A549 (cell line): ENCODE data around the gene DBR1. TPM values are rescaled to one million over a fixed set of nuclear protein-coding genes. Genes with fewer than 3 reads are reported as not detected.

Source experiments
- ATAC-seq, 2 experiments: fragments of 200-7000 bp in 1 of 2; fragments of >200 bp in 1 of 2; cut with Nextera tagmentation in 1 of 2; cut with Tn5 transposase in 1 of 2; 3 replicates each; pipeline versions ENCODE4 v1.8.0 to v1.9.1; 2018 to 2020; ENCODE audit warnings: mild to moderate bottlenecking in 1 of 2, moderate library complexity in 1 of 2
- CTCF ChIA-PET: fragments of 300-600 bp; sonication (Branson Sonifier 250); formaldehyde crosslinking; extraction: SDS; loops from one replicate; lab custom pipeline; 2021; ENCODE audit warnings: antibody characterized with exemption, inconsistent platforms; lab: Yijun Ruan, JAX
- POLR2A ChIA-PET: fragments of 350-600 bp; formaldehyde crosslinking; extraction: SDS; loops from one replicate; lab custom pipeline; 2021; ENCODE audit warnings: antibody characterized with exemption, inconsistent platforms; lab: Yijun Ruan, JAX
- DNase-seq, 2 experiments: peaks; one replicate each; pipeline versions ENCODE4 v3.0.0 to v3.0.0-alpha.2; 2011 to 2016; ENCODE audit warnings: low read depth in 1 of 2, low spot score in 1 of 2
- FAIRE-seq: peaks from 2 replicates; lab custom pipeline; 2011; peaks lifted over from hg19 to GRCh38; lab: Jason Lieb, UNC
- H3K27ac ChIP-seq, 2 experiments: fragments of >200 bp; sonication (Bioruptor Twin); formaldehyde crosslinking; 3 replicates each; pipeline ENCODE4 v1.5.1; 2016 to 2017
- H3K4me1 ChIP-seq: fragments of >200 bp; sonication (Bioruptor Twin); formaldehyde crosslinking; 3 replicates; pipeline ENCODE4 v1.6.1; 2016
- H3K4me2 ChIP-seq: fragments of >200 bp; sonication (Bioruptor Twin); formaldehyde crosslinking; 3 replicates; pipeline ENCODE4 v1.6.1; 2016
- H3K4me3 ChIP-seq: fragments of >200 bp; sonication (Bioruptor Twin); formaldehyde crosslinking; 3 replicates; pipeline ENCODE4 v1.5.1; 2016
- H3K9me3 ChIP-seq: fragments of >200 bp; sonication (Bioruptor Twin); formaldehyde crosslinking; 3 replicates; pipeline ENCODE4 v1.6.1; 2016
- CBX8 ChIP-seq: fragments of 200-600 bp; sonication (generic); IDR thresholded peaks from 2 replicates; pipeline ENCODE4 v1.6.1; 2016
- CHD4 ChIP-seq: fragments of 200-600 bp; sonication (generic); IDR thresholded peaks from 2 replicates; pipeline ENCODE4 v1.6.1; 2016; ENCODE audit warnings: antibody characterized with exemption, mild to moderate bottlenecking, borderline replicate concordance
- E2F6 ChIP-seq: IDR thresholded peaks from 2 replicates; pipeline ENCODE4 v1.6.1; 2012; ENCODE audit warnings: low read depth, borderline replicate concordance
- EHF ChIP-seq: fragments of 250-450 bp; sonication (Bioruptor Pico); IDR thresholded peaks from 2 replicates; pipeline ENCODE4 v1.5.0; 2020; ENCODE audit warnings: mild to moderate bottlenecking
- ESRRA ChIP-seq: fragments of 150-350 bp; IDR thresholded peaks from 2 replicates; pipeline ENCODE4 v1.6.1; 2014; ENCODE audit warnings: mild to moderate bottlenecking, low read length, borderline replicate concordance
- FOSL2 ChIP-seq, 2 experiments: fragments of 450-650 bp in 1 of 2; fragments of >200 bp in 1 of 2; sonication (Bioruptor Twin) in 1 of 2; formaldehyde crosslinking; IDR thresholded peaks; 2 replicates each; pipeline versions ENCODE4 v1.5.0 to v1.6.1; 2016 to 2020; ENCODE audit warnings: mild to moderate bottlenecking in 1 of 2, moderate library complexity in 1 of 2
- GATA3 ChIP-seq: IDR thresholded peaks from 2 replicates; pipeline ENCODE4 v1.6.1; 2012; ENCODE audit warnings: borderline replicate concordance
- HES2 ChIP-seq: fragments of >200 bp; sonication (Bioruptor Twin); formaldehyde crosslinking; IDR thresholded peaks from 2 replicates; pipeline ENCODE4 v1.6.1; 2016
- HEYL ChIP-seq: fragments of 250-450 bp; sonication (Bioruptor Pico); IDR thresholded peaks from 2 replicates; pipeline ENCODE4 v1.8.0; 2021; ENCODE audit warnings: mild to moderate bottlenecking, moderate library complexity
- HOXB13 ChIP-seq: fragments of 250-450 bp; sonication (Bioruptor Pico); IDR thresholded peaks from 2 replicates; pipeline ENCODE4 v1.5.0; 2020; ENCODE audit warnings: low read depth, mild to moderate bottlenecking, moderate library complexity
- JUN ChIP-seq, 2 experiments: fragments of >200 bp; sonication (Bioruptor Twin); formaldehyde crosslinking; IDR thresholded peaks; 2 replicates in 1 of 2; 3 replicates in 1 of 2; pipeline ENCODE4 v1.6.1; 2016 to 2017
- KDM1A ChIP-seq: fragments of 200-600 bp; sonication (generic); IDR thresholded peaks from 2 replicates; pipeline ENCODE4 v1.6.1; 2016; ENCODE audit warnings: low read depth, mild to moderate bottlenecking
- KDM5A ChIP-seq: fragments of 200-600 bp; sonication (generic); IDR thresholded peaks from 2 replicates; pipeline ENCODE4 v1.6.1; 2016; ENCODE audit warnings: antibody characterized with exemption, mild to moderate bottlenecking
- MAX ChIP-seq: IDR thresholded peaks from 2 replicates; pipeline ENCODE4 v1.6.1; 2012
- MAZ ChIP-seq: fragments of 150-350 bp; IDR thresholded peaks from 2 replicates; pipeline ENCODE4 v1.6.1; 2014; ENCODE audit warnings: antibody characterized with exemption, low read depth, low read length, borderline replicate concordance
- NFE2L2 ChIP-seq: fragments of 150-350 bp; conservative IDR thresholded peaks from 2 replicates; pipeline ENCODE4 v1.6.1; 2014; ENCODE audit warnings: low read length
- NR3C1 ChIP-seq: fragments of >200 bp; sonication (Bioruptor Twin); formaldehyde crosslinking; IDR thresholded peaks from 3 replicates; pipeline ENCODE4 v1.6.1; 2017
- POLR2A ChIP-seq: IDR thresholded peaks from 2 replicates; pipeline ENCODE4 v1.6.1; 2012; ENCODE audit warnings: mild to moderate bottlenecking, low read length
- POLR2AphosphoS2 ChIP-seq: conservative IDR thresholded peaks from 2 replicates; pipeline ENCODE4 v1.6.1; 2012; ENCODE audit warnings: low read length, improper control_type of control experiment, inconsistent platforms
- RARB ChIP-seq: fragments of 250-450 bp; sonication (Bioruptor Pico); IDR thresholded peaks from 2 replicates; pipeline ENCODE4 v1.8.0; 2021; ENCODE audit warnings: mild to moderate bottlenecking, moderate library complexity
- REST ChIP-seq: fragments of 200-600 bp; sonication (generic); IDR thresholded peaks from 2 replicates; pipeline ENCODE4 v1.6.1; 2016; ENCODE audit warnings: antibody characterized with exemption, mild to moderate bottlenecking, moderate library complexity
- RFX5 ChIP-seq: fragments of 450-650 bp; IDR thresholded peaks from 2 replicates; pipeline ENCODE4 v1.7.1; 2014; ENCODE audit warnings: antibody characterized with exemption, mild to moderate bottlenecking, moderate library complexity
- RNF2 ChIP-seq: fragments of 200-600 bp; sonication (generic); IDR thresholded peaks from 2 replicates; pipeline ENCODE4 v1.6.1; 2016; ENCODE audit warnings: low read depth, mild to moderate bottlenecking, antibody characterized with exemption, moderate library complexity, borderline replicate concordance
- SMC3 ChIP-seq: fragments of >200 bp; sonication (Bioruptor Twin); formaldehyde crosslinking; IDR thresholded peaks from 3 replicates; pipeline ENCODE4 v1.6.1; 2018; ENCODE audit warnings: inconsistent platforms
- SREBF2 ChIP-seq: fragments of 450-650 bp; IDR thresholded peaks from 2 replicates; pipeline ENCODE4 v1.6.1; 2014; ENCODE audit warnings: mild to moderate bottlenecking, moderate library complexity
- TFCP2L1 ChIP-seq: fragments of 250-450 bp; sonication (Bioruptor Pico); IDR thresholded peaks from 2 replicates; pipeline ENCODE4 v1.5.0; 2021; ENCODE audit warnings: mild to moderate bottlenecking
- TP53 ChIP-seq: fragments of 250-450 bp; sonication (Bioruptor Pico); IDR thresholded peaks from 2 replicates; pipeline ENCODE4 v1.5.0; 2021; ENCODE audit warnings: mild to moderate bottlenecking, moderate library complexity
- USF2 ChIP-seq: fragments of 450-650 bp; IDR thresholded peaks from 2 replicates; pipeline ENCODE4 v1.6.1; 2014; ENCODE audit warnings: antibody characterized with exemption
- ZFP36 ChIP-seq: fragments of 450-650 bp; IDR thresholded peaks from 2 replicates; pipeline ENCODE4 v1.6.1; 2014; ENCODE audit warnings: borderline replicate concordance; ENCODE audit not compliant: partially characterized antibody
- ZSCAN20 ChIP-seq: fragments of 250-450 bp; sonication (Bioruptor Pico); IDR thresholded peaks from 2 replicates; pipeline ENCODE4 v1.8.0; 2022; ENCODE audit warnings: mild to moderate bottlenecking, moderate library complexity
- WGBS: methylation state at CpG from one replicate; pipeline ENCODE4 v1.1.6; 2017; ENCODE audit errors: missing lambda C conversion rate; 5-methylcytosine and 5-hydroxymethylcytosine counted together
- polyA plus RNA-seq, 4 experiments: library from polyadenylated mRNA; depleted of rRNA in 3 of 4; stranded (reverse); fragments of >200 nt; fragmentation: RNase III in 1 of 4; extraction: RNeasy Plus Mini Kit Qiagen cat#74134 plus additional on column Dnase treatment in 1 of 4; gene quantifications; 2 replicates in 3 of 4; 3 replicates in 1 of 4; pipeline ENCODE4 v1.2.3, GENCODE V29; 2011 to 2017

Gene DBR1
- polyA plus RNA-seq, 2 of the 4 experiments (the other 2 are of a cell fraction): 13.2 to 14.2 TPM

GRCh38 chr3:138188013-138188730 lies 13.5 kb upstream of the DBR1 start:
- ATAC-seq: peak in 1 of 2 experiments; percentile 47; a peak in 3 of 6 replicates
- Histone ChIP-seq H3K9me3 (no peaks in the 10 kb centered on the region), H3K4me2 (peak overlapping the region; percentile 87), H3K4me3 (peak overlapping the region; percentile 93), H3K27ac (peak overlapping the region; percentile 96 to 97), H3K4me1 (peaks cover 13% of the 10 kb centered on the region)
- ChIA-PET CTCF (no interaction called here), POLR2A (interaction anchor here (0.6 to 1.5 kb wide), 5 partner anchors 9 to 650 kb away, joined by 3 to 4 read pairs (median 3); partner anchors contain the start of gene DBR1)
- peak in 1 of 2 experiments; percentile 24 for DNase-seq
- FAIRE-seq: no peak
- TF ChIP-seq TP53 (CRISPR knock-in tag): no peak
- TF ChIP-seq HEYL: no peak
- no peak for TF ChIP-seq TFCP2L1 (CRISPR knock-in tag)
- TF ChIP-seq ESRRA: no peak
- TF ChIP-seq RNF2: no peak
- TF ChIP-seq POLR2AphosphoS2: no peak
- no peak for TF ChIP-seq SREBF2
- no peak for TF ChIP-seq E2F6
- TF ChIP-seq GATA3: no peak
- no peak for TF ChIP-seq CBX8
- TF ChIP-seq NR3C1: no peak
- TF ChIP-seq MAX: no peak
- TF ChIP-seq CHD4: no peak
- no peak for TF ChIP-seq HOXB13 (CRISPR knock-in tag)
- TF ChIP-seq ZSCAN20 (CRISPR knock-in tag): no peak
- TF ChIP-seq SMC3: no peak
- WGBS: 8% methylated on average over 13 of the region's 17 CpGs

- Histone ChIP-seq H3K27ac (peak within 1 kb of the TSS; percentile 96 to 97), H3K4me1 (peaks cover 13% of the 10 kb centered on the region), H3K4me2 (peak within 1 kb of the TSS; percentile 87), H3K9me3 (no peaks in the 10 kb centered on the region), H3K4me3 (peak within 1 kb of the TSS; percentile 93)
- CTCF ChIA-PET: interaction anchor here (0.5 kb wide), 1 partner anchor 697 kb away, joined by 3 read pairs; no protein-coding TSS in a partner anchor
- under 1% methylated on average over 36 of the region's 59 CpGs for WGBS
- FAIRE-seq (no peak), ATAC-seq (peak; percentile 88 to 93), DNase-seq (peak; percentile 33 to 43)
- POLR2A ChIA-PET: interaction anchor here (0.6 to 1.5 kb wide), 6 partner anchors 10 to 651 kb away, joined by 3 to 6 read pairs (median 3); partner anchors contain the start of gene DBR1
- TF ChIP-seq RARB (CRISPR knock-in tag) (no peak), E2F6 (peak; percentile 39; the same call in 1 of the 2 replicates), KDM5A (peak; percentile 78), GATA3 (no peak), USF2 (no peak), NFE2L2 (no peak), REST (no peak), MAZ (no peak), CHD4 (no peak), HES2 (no peak), FOSL2 (IDR thresholded peaks at IDR 0.05) (no peak), FOSL2 (CRISPR knock-in tag; IDR thresholded peaks at IDR 0.05) (no peak), HOXB13 (CRISPR knock-in tag) (no peak), ZFP36 (no peak), POLR2A (0 out of 2 replicates have a peak, but pooled peaks have one; percentile 36), RFX5 (no peak), JUN (IDR thresholded peaks at IDR 0.05) (peak; percentile 37 to 73; a peak in 3 of 5 replicates), EHF (CRISPR knock-in tag) (no peak), POLR2AphosphoS2 (no peak), KDM1A (no peak)
Observed at GRCh38 chr3:138187296-138188012, 12.7 kb upstream of the DBR1 start, which contains the start of gene ARMC8. Gene ARMC8 (plus strand): TSS chr3:138187301. CDS start chr3:138187555, 254 bp downstream.
